OCI-LY1 (cell line): ENCODE measurements around the gene NUP210L.

Experiments
- H2AFZ ChIP-seq: fragments of 200-600 bp; sonication (generic), shearing (Covaris generic); 2 replicates; pipeline ENCODE4 v1.6.0; 2014; ENCODE audit warnings: antibody characterized with exemption, mild to moderate bottlenecking, low read length
- H3F3A ChIP-seq: fragments of 200-600 bp; sonication (generic), shearing (Covaris generic); 2 replicates; pipeline ENCODE4 v1.6.0; 2014; ENCODE audit warnings: mild to moderate bottlenecking, antibody characterized with exemption, low read length, moderate library complexity; ENCODE audit not compliant: insufficient read depth
- H3K27ac ChIP-seq: fragments of 200-600 bp; sonication (generic); 2 replicates; pipeline ENCODE4 v1.5.1; 2014; ENCODE audit warnings: low read length, mixed run types, mild to moderate bottlenecking, low read depth; ENCODE audit not compliant: poor library complexity, severe bottlenecking
- H3K27me3 ChIP-seq: fragments of 200-600 bp; sonication (generic); 2 replicates; pipeline ENCODE4 v1.6.0; 2014; ENCODE audit warnings: antibody characterized with exemption, mild to moderate bottlenecking, low read length, moderate library complexity; ENCODE audit not compliant: insufficient read depth
- H3K36me3 ChIP-seq: fragments of 200-600 bp; sonication (generic); 2 replicates; pipeline ENCODE4 v1.6.1; 2014; ENCODE audit warnings: mild to moderate bottlenecking, antibody characterized with exemption, low read length, moderate library complexity, mixed read lengths; ENCODE audit not compliant: insufficient read depth
- H3K4me1 ChIP-seq: fragments of 200-600 bp; sonication (generic); 2 replicates; pipeline ENCODE4 v1.5.1; 2014; ENCODE audit warnings: mild to moderate bottlenecking, low read length, moderate library complexity; ENCODE audit not compliant: insufficient read depth, severe bottlenecking
- H3K4me2 ChIP-seq: fragments of 200-600 bp; sonication (generic), shearing (Covaris generic); 2 replicates; pipeline ENCODE4 v1.6.1; 2014; ENCODE audit warnings: low read length
- H3K4me3 ChIP-seq: fragments of 200-600 bp; sonication (generic); 2 replicates; pipeline ENCODE4 v1.5.1; 2014; ENCODE audit warnings: low read length, low read depth, mild to moderate bottlenecking, mixed read lengths; ENCODE audit not compliant: poor library complexity, severe bottlenecking
- H3K79me2 ChIP-seq: fragments of 200-600 bp; shearing (Covaris generic); 2 replicates; pipeline ENCODE4 v1.6.1; 2016; ENCODE audit warnings: mixed run types, low read length, mixed read lengths; ENCODE audit not compliant: insufficient read depth
- H3K9ac ChIP-seq: fragments of 200-600 bp; sonication (generic), shearing (Covaris generic); 2 replicates; pipeline ENCODE4 v1.6.1; 2014; ENCODE audit warnings: mild to moderate bottlenecking, low read length, mixed read lengths
- H3K9me2 ChIP-seq: fragments of 200-600 bp; sonication (generic), shearing (Covaris generic); 2 replicates; pipeline ENCODE4 v1.6.1; 2014; ENCODE audit warnings: low read depth, mild to moderate bottlenecking, low read length, mixed read lengths
- H3K9me3 ChIP-seq: fragments of 200-600 bp; shearing (Covaris generic); 2 replicates; pipeline ENCODE4 v1.6.1; 2014; ENCODE audit warnings: low read length, mixed read lengths
- H4K20me1 ChIP-seq: fragments of 200-600 bp; sonication (generic), shearing (Covaris generic); 2 replicates; pipeline ENCODE4 v1.6.0; 2016; ENCODE audit warnings: mild to moderate bottlenecking, low read length; ENCODE audit not compliant: insufficient read depth
- CTCF ChIP-seq: fragments of 200-600 bp; sonication (generic), shearing (Covaris generic); IDR thresholded peaks from 2 replicates; pipeline ENCODE4 v1.5.1; 2017; ENCODE audit warnings: mild to moderate bottlenecking, antibody characterized with exemption, low read length, moderate library complexity, mixed read lengths
- EZH2 ChIP-seq: fragments of 200-600 bp; sonication (generic), shearing (Covaris generic); IDR thresholded peaks from 2 replicates; pipeline ENCODE4 v1.8.0; 2017; ENCODE audit warnings: borderline replicate concordance, mixed run types, mild to moderate bottlenecking, antibody characterized with exemption, low read length, moderate library complexity, mixed read lengths

NUP210L gene

GRCh38 chr1:154142358-154142757 lies 12.5 kb downstream of the NUP210L start:
- H4K20me1 ChIP-seq = no peaks in the 10 kb centered on the region
- no peaks in the 10 kb centered on the region for H3K36me3 ChIP-seq
- no peaks in the 10 kb centered on the region for H3K27me3 ChIP-seq
- H3K4me3 ChIP-seq = no peak overlapping the region
- no peaks in the 10 kb centered on the region for H3K9me3 ChIP-seq
- no peaks in the 10 kb centered on the region for H3K79me2 ChIP-seq
- H3K9ac ChIP-seq = no peak overlapping the region
- no peaks in the 10 kb centered on the region for H3F3A ChIP-seq
- no peaks in the 10 kb centered on the region for H3K9me2 ChIP-seq
- H3K4me2 ChIP-seq = no peak overlapping the region
- H2AFZ ChIP-seq = no peak overlapping the region
- no peak for TF ChIP-seq CTCF
- TF ChIP-seq EZH2 = no peak
- H3K4me1 ChIP-seq = no peaks in the 10 kb centered on the region
- no peak overlapping the region for H3K27ac ChIP-seq

- no peak for TF ChIP-seq CTCF
- TF ChIP-seq EZH2 = no peak
- Histone ChIP-seq H3K4me2 (no peak overlapping the region), H3K27ac (no peak overlapping the region), H3K4me3 (no peak overlapping the region), H3F3A (no peaks in the 10 kb centered on the region), H4K20me1 (no peaks in the 10 kb centered on the region), H3K36me3 (no peaks in the 10 kb centered on the region), H3K9me3 (no peaks in the 10 kb centered on the region), H2AFZ (no peak overlapping the region), H3K79me2 (no peaks in the 10 kb centered on the region), H3K9ac (no peak overlapping the region), H3K9me2 (no peaks in the 10 kb centered on the region), H3K27me3 (no peaks in the 10 kb centered on the region), H3K4me1 (no peaks in the 10 kb centered on the region)
Observed at GRCh38 chr1:154141240-154141639, 13.6 kb downstream of the NUP210L start.

- no peaks in the 10 kb centered on the region for H3K9me3 ChIP-seq
- TF ChIP-seq CTCF (no peak), EZH2 (no peak)
- H3K27ac ChIP-seq = no peak overlapping the region
- H3K27me3 ChIP-seq = no peaks in the 10 kb centered on the region
- no peak overlapping the region for H3K9ac ChIP-seq
- H3K4me3 ChIP-seq = no peak overlapping the region
- no peaks in the 10 kb centered on the region for H4K20me1 ChIP-seq
- no peaks in the 10 kb centered on the region for H3K36me3 ChIP-seq
- H3K4me2 ChIP-seq = no peak overlapping the region
- H3K4me1 ChIP-seq = no peaks in the 10 kb centered on the region
- no peak overlapping the region for H2AFZ ChIP-seq
- no peaks in the 10 kb centered on the region for H3F3A ChIP-seq
- no peaks in the 10 kb centered on the region for H3K79me2 ChIP-seq
- H3K9me2 ChIP-seq = no peaks in the 10 kb centered on the region
Observed at GRCh38 chr1:154137888-154138287, 17.0 kb downstream of the NUP210L start.
